GM23248 (cell line): Measurements from ENCODE around the gene CARD10. TPM values are rescaled to one million over a fixed set of nuclear protein-coding genes. Genes with fewer than 3 reads are reported as not detected.

Experiments used
- DNase-seq: peaks from one replicate; pipeline ENCODE4 v3.0.0-alpha.2; 2015
- H2AFZ ChIP-seq: fragments of 200-600 bp; sonication (generic); 2 replicates; pipeline ENCODE4 v1.6.1; 2016; ENCODE audit warnings: antibody characterized with exemption
- H3F3A ChIP-seq: fragments of 200-600 bp; sonication (generic); 2 replicates; pipeline ENCODE4 v1.6.1; 2016; ENCODE audit warnings: mild to moderate bottlenecking, antibody characterized with exemption, mixed run types; ENCODE audit not compliant: insufficient read depth
- H3K27ac ChIP-seq: fragments of 200-600 bp; sonication (generic); 2 replicates; pipeline ENCODE4 v1.5.1; 2016; ENCODE audit warnings: mild to moderate bottlenecking
- H3K27me3 ChIP-seq: fragments of 200-600 bp; sonication (generic); replicated peaks from 2 replicates; pipeline ENCODE4 v1.6.1; 2016; ENCODE audit warnings: mild to moderate bottlenecking; ENCODE audit not compliant: insufficient read depth
- H3K36me3 ChIP-seq: fragments of 200-600 bp; sonication (generic); 2 replicates; pipeline ENCODE4 v1.6.1; 2016; ENCODE audit warnings: low read depth, mild to moderate bottlenecking
- H3K4me1 ChIP-seq: fragments of 200-600 bp; sonication (generic); 2 replicates; pipeline ENCODE4 v1.6.1; 2016; ENCODE audit warnings: mild to moderate bottlenecking; ENCODE audit not compliant: insufficient read depth
- H3K4me2 ChIP-seq: fragments of 200-600 bp; sonication (generic); one replicate; pipeline ENCODE4 v1.6.1; 2016; ENCODE audit warnings: mild to moderate bottlenecking; ENCODE audit not compliant: unreplicated experiment
- H3K4me3 ChIP-seq: fragments of 200-600 bp; sonication (generic); 2 replicates; pipeline ENCODE4 v1.5.1; 2016; ENCODE audit warnings: mild to moderate bottlenecking
- H3K79me2 ChIP-seq: fragments of 200-600 bp; sonication (generic); 2 replicates; pipeline ENCODE4 v1.6.1; 2016; ENCODE audit warnings: mild to moderate bottlenecking; ENCODE audit not compliant: insufficient read depth
- H3K9ac ChIP-seq: fragments of 200-600 bp; sonication (generic); 2 replicates; pipeline ENCODE4 v1.6.1; 2016; ENCODE audit warnings: mild to moderate bottlenecking
- H3K9me2 ChIP-seq: fragments of 200-600 bp; sonication (generic); 2 replicates; pipeline ENCODE4 v1.6.1; 2016; ENCODE audit warnings: mixed run types, mild to moderate bottlenecking, moderate library complexity; ENCODE audit not compliant: insufficient read depth
- H3K9me3 ChIP-seq: fragments of 200-600 bp; sonication (generic); one replicate; pipeline ENCODE4 v1.6.1; 2017; ENCODE audit warnings: low read depth
- H4K20me1 ChIP-seq: fragments of 200-600 bp; sonication (generic); 2 replicates; pipeline ENCODE4 v1.6.0; 2016; ENCODE audit not compliant: insufficient read depth
- EZH2 ChIP-seq: fragments of 200-600 bp; sonication (generic); IDR thresholded peaks from 2 replicates; pipeline ENCODE4 v1.6.1; 2018; ENCODE audit warnings: antibody characterized with exemption, mild to moderate bottlenecking; ENCODE audit not compliant: insufficient read depth, poor library complexity, severe bottlenecking
- EZH2phosphoT487 ChIP-seq: fragments of 200-600 bp; sonication (generic); IDR thresholded peaks from 2 replicates; pipeline ENCODE4 v1.6.1; 2018; ENCODE audit warnings: antibody characterized with exemption, moderate library complexity, mild to moderate bottlenecking, low read depth; ENCODE audit not compliant: insufficient read depth
- WGBS, 2 experiments: methylation state at CpG; one replicate each; pipeline ENCODE4 v1.1.6; 2015 to 2017; ENCODE audit warnings: low lambda C conversion rate in 2 of 2, low coverage in 1 of 2; ENCODE audit errors: missing lambda C conversion rate in 2 of 2; 5-methylcytosine and 5-hydroxymethylcytosine counted together
- in situ Hi-C: fragments of 300-500 bp; cut with MboI; formaldehyde crosslinking; loops from 2 replicates; pipeline ENCODE4 v1.15.0; 2020
- polyA plus RNA-seq: library from polyadenylated mRNA; unstranded; fragments of >200 nt; fragmentation: Nextera tagmentation; extraction: Ambion mirVana; gene quantifications from 2 replicates; pipeline ENCODE4 v1.2.1, GENCODE V29; 2016
- total RNA-seq: library from RNA; depleted of rRNA; stranded (reverse); fragments of >200 nt; shearing (Covaris generic); gene quantifications from 2 replicates; pipeline ENCODE4 v1.2.3, GENCODE V29; 2014

Gene CARD10
- total and polyA plus RNA-seq, 2 experiments from 2014 or later = 2.8 to 4.4 TPM

GRCh38 chr22:37482244-37482643 lies 37.0 kb downstream of the CARD10 start:
- no peaks in the 10 kb centered on the region for H3K9me3 ChIP-seq
- H3K27ac ChIP-seq = no peak overlapping the region
- peaks cover 4% of the 10 kb centered on the region; the same call in 1 of the 2 replicates for H3K4me1 ChIP-seq
- H2AFZ ChIP-seq = no peak overlapping the region
- H3F3A ChIP-seq = no peaks in the 10 kb centered on the region
- no peak overlapping the region for H3K9ac ChIP-seq
- TF ChIP-seq EZH2phosphoT487 (no peak), EZH2 (no peak)
- H3K36me3 ChIP-seq = no peaks in the 10 kb centered on the region
- WGBS, 2 experiments = 77 to 85% methylated on average over 8 to 9 of the region's 9 CpGs
- 0 out of 2 replicates have a peak, but pooled peaks cover 3% of the 10 kb centered on the region for H3K27me3 ChIP-seq
- DNase-seq = no peak
- H3K4me3 ChIP-seq = no peak overlapping the region
- no peaks in the 10 kb centered on the region for H3K9me2 ChIP-seq
- no peak overlapping the region for H3K4me2 ChIP-seq
- in situ Hi-C loops = no loop called here
- no peaks in the 10 kb centered on the region for H3K79me2 ChIP-seq
- H4K20me1 ChIP-seq = no peaks in the 10 kb centered on the region

- no peaks in the 10 kb centered on the region for H3K27me3 ChIP-seq
- no peak for DNase-seq
- WGBS, 2 experiments = 41 to 51% methylated on average over 11 to 12 of the region's 12 CpGs
Observed at GRCh38 chr22:37481347-37481907, 37.8 kb downstream of the CARD10 start.

GRCh38 chr22:37480387-37481346 lies 38.5 kb downstream of the CARD10 start:
- TF ChIP-seq EZH2phosphoT487 (no peak), EZH2 (no peak)
- H3K27me3 ChIP-seq = no peaks in the 10 kb centered on the region
- in situ Hi-C loops = no loop called here
- H3K9me2 ChIP-seq = no peaks in the 10 kb centered on the region
- H3K9ac ChIP-seq = no peak overlapping the region
- peaks cover 4% of the 10 kb centered on the region; the same call in 1 of the 2 replicates for H3K4me1 ChIP-seq
- H3K4me2 ChIP-seq = no peak overlapping the region
- no peaks in the 10 kb centered on the region for H3K9me3 ChIP-seq
- H4K20me1 ChIP-seq = no peaks in the 10 kb centered on the region
- H3K27ac ChIP-seq = no peak overlapping the region
- no peak for DNase-seq
- no peak overlapping the region for H3K4me3 ChIP-seq
- no peaks in the 10 kb centered on the region for H3F3A ChIP-seq
- H3K79me2 ChIP-seq = no peaks in the 10 kb centered on the region
- 49 to 60% methylated on average over 14 to 17 of the region's 17 CpGs for WGBS, 2 experiments
- H2AFZ ChIP-seq = no peak overlapping the region
- H3K36me3 ChIP-seq = no peaks in the 10 kb centered on the region

More at GRCh38 chr22:37481347-37481907, 37.8 kb downstream of the CARD10 start:
- Histone ChIP-seq H2AFZ (no peak overlapping the region), H3K36me3 (no peaks in the 10 kb centered on the region), H3K9ac (no peak overlapping the region), H3F3A (no peaks in the 10 kb centered on the region), H3K9me2 (no peaks in the 10 kb centered on the region), H3K4me3 (no peak overlapping the region), H3K27ac (no peak overlapping the region), H4K20me1 (no peaks in the 10 kb centered on the region), H3K9me3 (no peaks in the 10 kb centered on the region), H3K4me1 (peaks cover 4% of the 10 kb centered on the region; the same call in 1 of the 2 replicates), H3K4me2 (no peak overlapping the region), H3K79me2 (no peaks in the 10 kb centered on the region)
- in situ Hi-C loops = no loop called here
- TF ChIP-seq EZH2 (no peak), EZH2phosphoT487 (no peak)

GRCh38 chr22:37479196-37479595 lies 40.0 kb downstream of the CARD10 start:
- no peak overlapping the region for H2AFZ ChIP-seq
- TF ChIP-seq EZH2 (no peak), EZH2phosphoT487 (no peak)
- DNase-seq = no peak

More at GRCh38 chr22:37479196-37479595, 40.0 kb downstream of the CARD10 start:
- H4K20me1 ChIP-seq = no peaks in the 10 kb centered on the region
- H3K9me3 ChIP-seq = no peaks in the 10 kb centered on the region
- H3K36me3 ChIP-seq = no peaks in the 10 kb centered on the region
- H3K79me2 ChIP-seq = no peaks in the 10 kb centered on the region
- H3K9ac ChIP-seq = no peak overlapping the region
- no peaks in the 10 kb centered on the region for H3F3A ChIP-seq
- H3K27ac ChIP-seq = no peak overlapping the region
- in situ Hi-C loops = no loop called here
- H3K9me2 ChIP-seq = no peaks in the 10 kb centered on the region
- no peak overlapping the region for H3K4me3 ChIP-seq
- 61 to 68% methylated on average over 15 of the region's 15 CpGs for WGBS, 2 experiments
- no peak overlapping the region for H3K4me2 ChIP-seq
- H3K27me3 ChIP-seq = peaks cover 8% of the 10 kb centered on the region; the same call in 1 of the 2 replicates
- peaks cover 4% of the 10 kb centered on the region; the same call in 1 of the 2 replicates for H3K4me1 ChIP-seq
